Osteoblast (primary cell): ENCODE measurements around the gene KCNMB4. TPM values are rescaled to one million over a fixed set of nuclear protein-coding genes. Genes with fewer than 3 reads are reported as not detected.
"Not testable (repeated sequence)": the region's sequence is repeated elsewhere in the genome, so short reads cannot be mapped to it uniquely, and the experiment has no call there.

Source experiments
- DNase-seq: peaks from one replicate; pipeline ENCODE4 v3.0.0; 2011; ENCODE audit warnings: low spot score, mixed read lengths; ENCODE audit not compliant: insufficient read length; ENCODE audit errors: missing footprints
- H2AFZ ChIP-seq: 2 replicates; pipeline ENCODE4 v1.6.0; 2011; ENCODE audit warnings: mild to moderate bottlenecking, low read length
- H3K27ac ChIP-seq: 2 replicates; pipeline ENCODE4 v1.5.1; 2011; ENCODE audit warnings: mild to moderate bottlenecking, low read depth, low read length, moderate library complexity
- H3K27me3 ChIP-seq: 2 replicates; pipeline ENCODE4 v1.6.0; 2012; ENCODE audit warnings: mild to moderate bottlenecking, control low read depth, inconsistent platforms, low read length, moderate library complexity; ENCODE audit not compliant: insufficient read depth
- H3K36me3 ChIP-seq: 2 replicates; pipeline ENCODE4 v1.5.1; 2011; ENCODE audit warnings: mild to moderate bottlenecking, low read length, control low read depth, moderate library complexity; ENCODE audit not compliant: insufficient read depth
- H3K4me1 ChIP-seq: 2 replicates; pipeline ENCODE4 v1.5.1; 2011; ENCODE audit warnings: mild to moderate bottlenecking, low read length, control low read depth, moderate library complexity; ENCODE audit not compliant: insufficient read depth
- H3K4me2 ChIP-seq: 2 replicates; pipeline ENCODE4 v1.6.0; 2011; ENCODE audit warnings: mild to moderate bottlenecking, low read length; ENCODE audit not compliant: insufficient read depth
- H3K4me3 ChIP-seq: fragments of 200-600 bp; sonication (generic); 3 replicates; pipeline ENCODE4 v1.5.1; 2012; ENCODE audit warnings: mild to moderate bottlenecking, low read length, inconsistent platforms; ENCODE audit not compliant: insufficient read depth
- H3K79me2 ChIP-seq: 2 replicates; pipeline ENCODE4 v1.6.0; 2012; ENCODE audit warnings: mild to moderate bottlenecking, low read length, control low read depth, inconsistent platforms; ENCODE audit not compliant: insufficient read depth
- H3K9me3 ChIP-seq: 2 replicates; pipeline ENCODE4 v1.5.1; 2011; ENCODE audit warnings: low read depth, low read length, control low read depth
- H4K20me1 ChIP-seq: 2 replicates; pipeline ENCODE4 v1.6.0; 2012; ENCODE audit warnings: mild to moderate bottlenecking, low read length, control low read depth; ENCODE audit not compliant: insufficient read depth
- CTCF ChIP-seq: IDR thresholded peaks from 2 replicates; pipeline ENCODE4 v1.5.1; 2011; ENCODE audit warnings: mild to moderate bottlenecking, low read depth, low read length, moderate library complexity; ENCODE audit errors: extremely low read depth
- total RNA-seq: library from RNA; depleted of rRNA; stranded (reverse); fragments of >200 nt; gene quantifications from 2 replicates; pipeline ENCODE4 v1.2.3, GENCODE V29; 2012

KCNMB4 gene
- total RNA-seq, 1 donor = under 0.01 TPM

- TF ChIP-seq CTCF = no peak
- Histone ChIP-seq H4K20me1 (no peaks in the 10 kb centered on the region), H3K36me3 (no peaks in the 10 kb centered on the region), H3K4me3 (no peak overlapping the region), H3K79me2 (no peaks in the 10 kb centered on the region), H2AFZ (no peak overlapping the region), H3K4me2 (no peak overlapping the region), H3K4me1 (no peaks in the 10 kb centered on the region), H3K9me3 (no peaks in the 10 kb centered on the region), H3K27me3 (no peaks in the 10 kb centered on the region), H3K27ac (no peak overlapping the region)
- DNase-seq = no peak
Measured at GRCh38 chr12:70386771-70387170, 20.7 kb downstream of the KCNMB4 start.

DNA sequence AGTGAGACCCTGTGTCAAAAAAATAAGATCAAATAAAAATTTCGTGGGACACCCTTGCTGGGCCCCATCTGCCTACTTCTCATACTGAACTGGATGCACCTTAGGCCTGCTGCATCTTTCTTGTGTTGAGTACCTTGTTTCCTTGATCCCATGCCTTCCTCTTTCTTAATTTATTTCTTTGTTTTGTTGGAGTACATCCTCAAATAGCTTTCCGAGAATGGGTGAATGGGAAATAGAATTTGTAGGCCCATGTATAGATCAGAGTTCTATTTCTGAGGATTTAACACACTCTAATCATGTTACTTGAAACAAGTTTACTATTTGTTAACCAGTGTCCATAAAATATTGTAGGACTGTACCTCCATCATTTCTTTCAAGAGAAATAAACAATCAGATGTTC is 23.6 kb downstream of the KCNMB4 start:
- H3K36me3 ChIP-seq = no peaks in the 10 kb centered on the region
- H3K79me2 ChIP-seq = no peaks in the 10 kb centered on the region
- no peak overlapping the region for H3K27ac ChIP-seq
- no peak overlapping the region for H3K4me3 ChIP-seq
- H2AFZ ChIP-seq = no peak overlapping the region
- H3K4me2 ChIP-seq = no peak overlapping the region
- DNase-seq = no peak
- H3K9me3 ChIP-seq = no peaks in the 10 kb centered on the region
- H4K20me1 ChIP-seq = no peaks in the 10 kb centered on the region
- no peak for TF ChIP-seq CTCF
- H3K4me1 ChIP-seq = peaks cover 5% of the 10 kb centered on the region
- H3K27me3 ChIP-seq = no peaks in the 10 kb centered on the region

- H2AFZ ChIP-seq, DNase-seq, H3K4me1 ChIP-seq, H3K27ac ChIP-seq, H3K27me3 ChIP-seq, H4K20me1 ChIP-seq, H3K36me3 ChIP-seq, H3K9me3 ChIP-seq, H3K79me2 ChIP-seq, H3K4me2 ChIP-seq, H3K4me3 ChIP-seq: not testable (repeated sequence)
Measured at GRCh38 chr12:70392631-70393030, 26.5 kb downstream of the KCNMB4 start.

DNA sequence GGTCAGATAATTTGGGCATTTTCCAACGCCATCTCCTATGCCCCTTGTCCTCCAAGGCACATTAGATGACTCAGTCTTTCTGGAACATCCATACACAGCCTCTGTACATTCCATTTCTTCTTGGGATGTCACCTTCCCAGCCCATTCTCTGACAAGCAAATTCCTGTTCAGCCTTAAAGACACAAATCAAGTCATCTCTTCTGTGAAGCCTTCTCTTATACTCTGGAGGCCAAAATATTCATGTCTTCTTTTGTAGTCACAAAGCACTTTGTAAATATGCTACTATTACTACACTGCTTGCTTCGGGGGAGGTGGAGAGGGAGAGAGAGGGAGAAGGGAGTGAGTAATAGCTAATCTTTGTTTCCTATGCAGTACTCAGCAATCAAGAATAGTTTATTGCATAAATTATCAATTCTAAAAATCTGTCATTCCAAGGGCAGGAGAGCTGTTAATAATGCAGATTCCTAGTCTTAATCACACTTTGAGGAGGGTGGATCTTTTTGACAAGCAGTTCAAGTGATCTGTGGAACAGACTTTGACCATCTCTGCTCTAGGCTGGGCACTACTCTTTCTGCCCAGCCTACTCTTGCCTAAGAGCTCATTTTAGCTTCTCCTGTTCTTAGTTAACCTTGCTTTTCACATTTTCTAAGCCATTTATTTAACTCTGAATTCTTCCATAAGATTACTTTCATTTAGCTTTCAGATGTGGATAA is 27.9 kb downstream of the KCNMB4 start:
- H3K4me1 ChIP-seq = peaks cover 5% of the 10 kb centered on the region
- H3K9me3 ChIP-seq = no peaks in the 10 kb centered on the region
- H4K20me1 ChIP-seq = no peaks in the 10 kb centered on the region
- no peak for DNase-seq
- H2AFZ ChIP-seq = no peak overlapping the region
- no peak overlapping the region for H3K4me2 ChIP-seq
- TF ChIP-seq CTCF = no peak
- no peaks in the 10 kb centered on the region for H3K79me2 ChIP-seq
- H3K4me3 ChIP-seq = no peak overlapping the region
- H3K27me3 ChIP-seq = no peaks in the 10 kb centered on the region
- no peak overlapping the region for H3K27ac ChIP-seq
- no peaks in the 10 kb centered on the region for H3K36me3 ChIP-seq
